ENCODE measurements around the gene ZNF821.

Gene ZNF821, protein sequence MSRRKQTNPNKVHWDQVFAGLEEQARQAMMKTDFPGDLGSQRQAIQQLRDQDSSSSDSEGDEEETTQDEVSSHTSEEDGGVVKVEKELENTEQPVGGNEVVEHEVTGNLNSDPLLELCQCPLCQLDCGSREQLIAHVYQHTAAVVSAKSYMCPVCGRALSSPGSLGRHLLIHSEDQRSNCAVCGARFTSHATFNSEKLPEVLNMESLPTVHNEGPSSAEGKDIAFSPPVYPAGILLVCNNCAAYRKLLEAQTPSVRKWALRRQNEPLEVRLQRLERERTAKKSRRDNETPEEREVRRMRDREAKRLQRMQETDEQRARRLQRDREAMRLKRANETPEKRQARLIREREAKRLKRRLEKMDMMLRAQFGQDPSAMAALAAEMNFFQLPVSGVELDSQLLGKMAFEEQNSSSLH

DNA sequence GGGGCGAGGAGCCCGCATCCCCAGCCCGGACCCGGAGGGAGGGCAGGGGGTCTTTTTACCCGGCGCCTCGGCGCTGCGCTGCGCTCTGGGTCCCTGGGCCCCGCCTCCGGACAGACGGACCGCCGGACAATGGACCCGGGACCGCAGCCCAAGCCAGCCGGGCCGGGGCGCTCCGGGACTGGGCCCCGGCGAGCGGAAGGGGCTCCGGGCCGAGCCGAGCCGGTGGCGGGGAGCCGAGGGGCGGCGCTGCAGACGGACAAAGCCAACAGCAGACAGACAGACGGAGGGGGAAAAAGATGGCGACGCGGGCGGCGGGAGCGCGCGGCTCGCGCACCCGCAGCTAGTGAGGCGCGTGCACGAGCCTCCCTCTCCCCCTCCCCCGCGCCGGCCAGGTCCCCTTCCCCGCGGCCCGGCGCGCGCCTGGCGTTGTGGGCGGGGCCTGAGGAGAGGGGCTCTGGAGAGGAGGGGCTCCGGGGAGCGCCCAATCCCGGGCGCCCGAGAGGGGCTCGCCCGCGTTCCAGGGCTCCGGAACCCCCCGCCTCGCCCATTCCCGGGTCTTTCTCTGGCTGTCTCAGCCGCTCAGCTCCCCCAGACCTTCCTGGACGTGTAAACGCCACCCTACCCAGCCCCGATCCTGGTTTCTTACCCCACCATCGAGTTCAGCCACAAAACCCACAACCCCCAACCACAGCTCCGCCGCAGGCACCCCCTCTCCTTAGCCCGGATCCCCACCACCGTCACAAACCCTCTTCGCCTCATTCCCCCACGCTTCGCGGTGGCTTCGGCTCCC, at the start of gene ZNF821:
TSS of gene ZNF821 (minus strand) at position 334 of the 790 bp plus-strand sequence. CDS start 4,236 bp downstream, outside the sequence.
- Histone ChIP-seq H3K27me3 (no peaks in the 10 kb centered on the region), H3K27ac (peak within 1 kb of the TSS; percentile 98), H3K9ac (peak within 1 kb of the TSS; percentile 97), H3K36me3 (peaks cover 8% of the 10 kb centered on the region), H3K4me1 (peaks cover 50% of the 10 kb centered on the region), H4K20me1 (peaks cover 39% of the 10 kb centered on the region), H3K4me3 (peak within 1 kb of the TSS; percentile 97), H3K9me3 (no peaks in the 10 kb centered on the region), H3K4me2 (peak within 1 kb of the TSS; percentile 96)
- no peak for TF ChIP-seq Cebpa-rat (IDR thresholded peaks at IDR 0.05)

DNA sequence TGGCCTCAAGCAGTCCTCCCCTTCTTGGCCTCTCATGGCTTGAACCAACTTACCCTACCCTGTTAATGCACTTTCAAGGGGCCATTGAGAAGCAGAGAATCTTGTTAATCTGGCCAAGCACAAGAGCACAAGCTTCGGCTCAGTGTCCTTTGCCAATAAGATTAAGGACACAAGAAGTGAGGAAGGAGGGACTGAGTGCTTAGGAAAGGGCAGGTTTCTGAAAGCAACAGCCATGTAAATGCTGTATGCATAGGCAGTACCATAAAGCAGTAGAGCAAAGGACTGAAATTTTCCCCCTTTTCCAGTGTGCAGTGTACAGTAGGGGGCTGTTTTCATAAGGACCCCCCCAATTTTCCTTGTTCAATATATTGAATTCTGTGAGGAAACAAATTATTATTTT, 49.0 kb upstream of the ZNF821 start:
- no peaks in the 10 kb centered on the region for H3K27me3 ChIP-seq
- H3K4me1 ChIP-seq = no peaks in the 10 kb centered on the region
- no peak overlapping the region for H3K27ac ChIP-seq
- TF ChIP-seq Cebpa-rat (IDR thresholded peaks at IDR 0.05) = no peak
- H3K4me2 ChIP-seq = no peak overlapping the region
- H3K4me3 ChIP-seq = no peak overlapping the region
- peaks cover 8% of the 10 kb centered on the region for H3K9me3 ChIP-seq
- H3K9ac ChIP-seq = no peak overlapping the region
- H4K20me1 ChIP-seq = peaks cover 76% of the 10 kb centered on the region
- H3K36me3 ChIP-seq = peaks cover 76% of the 10 kb centered on the region

DNA sequence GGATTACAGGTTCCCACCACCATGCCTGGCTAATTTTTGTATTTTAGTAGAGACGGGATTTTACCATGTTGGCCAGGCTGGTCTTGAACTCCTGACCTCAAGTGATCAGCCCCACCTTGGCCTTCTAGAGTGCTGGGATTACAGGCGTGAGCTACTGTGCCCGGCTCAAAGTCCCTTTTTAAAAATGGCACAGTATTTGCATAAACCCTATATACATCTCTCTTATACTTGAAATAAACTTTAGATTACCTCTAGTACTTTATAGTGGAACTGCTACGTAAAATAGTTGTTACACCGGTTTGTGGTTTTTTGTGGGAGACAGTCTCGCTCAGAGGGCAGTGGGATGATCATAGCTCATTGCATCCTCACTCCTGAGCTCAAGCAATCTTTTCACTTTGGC, 47.6 kb upstream of the ZNF821 start:
- Histone ChIP-seq H3K36me3 (peaks cover 86% of the 10 kb centered on the region), H4K20me1 (peaks cover 90% of the 10 kb centered on the region), H3K4me2 (no peak overlapping the region)

DNA sequence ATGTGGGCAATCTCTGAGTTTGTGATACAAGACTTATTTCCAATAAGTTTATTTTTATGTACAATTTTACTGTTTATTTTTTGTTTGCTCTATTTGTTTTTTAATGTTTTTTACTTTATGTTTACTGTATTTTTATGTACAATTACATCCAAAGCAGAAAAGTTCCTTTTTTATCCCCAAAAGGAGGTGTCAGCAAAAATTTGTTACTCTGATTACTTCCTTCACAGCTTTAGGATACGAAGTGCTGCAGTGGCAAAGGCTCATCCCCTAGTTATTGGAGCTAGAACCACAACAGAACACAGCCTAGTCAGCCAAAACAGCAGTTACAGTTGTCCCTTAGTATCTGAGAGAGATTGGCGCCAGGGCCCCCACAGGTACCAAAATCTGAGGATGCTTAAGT, 47.0 kb upstream of the ZNF821 start:
- Histone ChIP-seq H3K27me3 (no peaks in the 10 kb centered on the region), H4K20me1 (peaks cover 96% of the 10 kb centered on the region), H3K4me2 (no peak overlapping the region), H3K9me3 (no peaks in the 10 kb centered on the region), H3K4me3 (no peak overlapping the region), H3K27ac (no peak overlapping the region), H3K36me3 (peaks cover 92% of the 10 kb centered on the region), H3K4me1 (0 out of 2 replicates have a peak, but pooled peaks cover 9% of the 10 kb centered on the region), H3K9ac (no peak overlapping the region)
- no peak for TF ChIP-seq Cebpa-rat (IDR thresholded peaks at IDR 0.05)

More for the DNA sequence above, 47.6 kb upstream of the ZNF821 start:
- H3K4me3 ChIP-seq = no peak overlapping the region
- no peak overlapping the region for H3K27ac ChIP-seq
- no peak overlapping the region for H3K9ac ChIP-seq
- no peaks in the 10 kb centered on the region for H3K9me3 ChIP-seq
- 0 out of 2 replicates have a peak, but pooled peaks cover 6% of the 10 kb centered on the region for H3K4me1 ChIP-seq
- H3K27me3 ChIP-seq = no peaks in the 10 kb centered on the region
- no peak for TF ChIP-seq Cebpa-rat (IDR thresholded peaks at IDR 0.05)

DNA sequence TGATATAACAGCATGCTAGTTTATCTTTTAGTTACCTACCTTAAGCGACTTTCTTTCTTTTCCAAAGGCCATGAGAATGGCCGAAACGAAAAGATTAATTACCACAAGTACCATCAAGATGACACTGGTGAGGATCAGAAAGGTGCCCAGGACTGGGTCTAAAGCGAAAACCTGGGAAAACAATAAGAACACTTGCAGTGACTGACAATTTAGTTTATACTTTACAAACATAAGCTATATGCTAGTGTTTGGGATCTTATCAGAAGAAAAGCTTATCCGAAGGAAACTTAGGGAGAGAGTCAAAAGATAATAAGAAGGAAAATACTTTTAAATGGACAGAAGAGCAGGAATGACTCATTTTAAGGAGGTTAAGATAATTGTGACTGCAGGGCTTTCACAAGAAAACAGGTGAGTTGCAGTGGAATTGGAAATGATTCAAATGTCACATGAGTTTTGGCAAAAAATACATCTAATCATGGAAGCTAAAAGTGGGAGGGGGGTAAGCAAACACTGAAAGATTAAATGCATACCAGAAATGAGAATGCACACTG, 46.1 kb upstream of the ZNF821 start:
- no peak for TF ChIP-seq Cebpa-rat (IDR thresholded peaks at IDR 0.05)

DNA sequence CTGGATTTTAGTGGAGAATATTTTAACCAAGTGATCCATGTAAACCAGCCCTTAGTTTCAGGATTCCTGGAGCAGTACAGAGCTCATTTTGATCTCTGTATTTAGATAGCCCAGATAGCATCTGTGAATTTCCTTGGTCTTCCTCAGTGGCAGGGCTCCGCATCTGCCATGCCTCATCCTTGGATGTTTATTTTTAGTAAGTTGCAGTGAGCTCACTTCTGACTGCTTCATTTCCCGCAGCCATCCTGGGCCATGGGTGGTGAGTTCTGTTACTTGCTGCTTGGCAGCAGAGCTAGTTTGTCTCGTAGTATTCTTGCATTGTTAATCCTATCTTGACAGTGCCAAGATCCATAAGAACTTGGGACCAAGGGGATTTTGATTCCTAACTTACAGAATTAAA, 45.1 kb upstream of the ZNF821 start:
- Histone ChIP-seq H3K27me3 (no peaks in the 10 kb centered on the region), H3K4me3 (no peak overlapping the region), H3K27ac (no peak overlapping the region), H3K9ac (no peak overlapping the region), H4K20me1 (peaks cover 99% of the 10 kb centered on the region), H3K9me3 (no peaks in the 10 kb centered on the region), H3K4me1 (0 out of 2 replicates have a peak, but pooled peaks cover 9% of the 10 kb centered on the region), H3K4me2 (no peak overlapping the region), H3K36me3 (peaks cover 98% of the 10 kb centered on the region)
- TF ChIP-seq Cebpa-rat (IDR thresholded peaks at IDR 0.05) = no peak

More for the DNA sequence above, 46.1 kb upstream of the ZNF821 start:
- Histone ChIP-seq H3K9ac (no peak overlapping the region), H3K4me1 (0 out of 2 replicates have a peak, but pooled peaks cover 9% of the 10 kb centered on the region), H3K27ac (no peak overlapping the region), H3K9me3 (no peaks in the 10 kb centered on the region), H3K4me2 (no peak overlapping the region), H3K4me3 (no peak overlapping the region), H3K27me3 (no peaks in the 10 kb centered on the region), H4K20me1 (peaks cover 99% of the 10 kb centered on the region), H3K36me3 (peaks cover 97% of the 10 kb centered on the region)

DNA sequence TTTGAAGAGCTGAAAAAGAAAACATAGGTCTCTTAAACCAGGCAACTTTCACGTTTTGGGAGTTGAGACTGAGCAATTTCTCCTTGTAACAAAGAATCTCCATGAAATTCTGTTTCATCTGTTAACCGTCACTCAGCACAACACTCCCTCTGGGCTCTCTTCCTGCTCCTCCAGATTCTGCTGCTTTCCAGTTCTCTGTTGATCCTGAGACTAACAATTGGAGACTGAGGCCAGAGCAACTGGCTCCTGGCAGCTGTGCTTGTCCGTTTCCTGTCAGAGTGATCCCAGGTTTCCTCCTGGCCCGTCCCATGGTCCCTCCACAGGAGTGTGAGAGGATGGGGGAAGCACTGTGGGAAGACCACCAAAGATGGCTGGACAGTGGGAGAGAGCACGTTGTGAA, 43.8 kb upstream of the ZNF821 start:
- H3K9ac ChIP-seq = no peak overlapping the region

DNA sequence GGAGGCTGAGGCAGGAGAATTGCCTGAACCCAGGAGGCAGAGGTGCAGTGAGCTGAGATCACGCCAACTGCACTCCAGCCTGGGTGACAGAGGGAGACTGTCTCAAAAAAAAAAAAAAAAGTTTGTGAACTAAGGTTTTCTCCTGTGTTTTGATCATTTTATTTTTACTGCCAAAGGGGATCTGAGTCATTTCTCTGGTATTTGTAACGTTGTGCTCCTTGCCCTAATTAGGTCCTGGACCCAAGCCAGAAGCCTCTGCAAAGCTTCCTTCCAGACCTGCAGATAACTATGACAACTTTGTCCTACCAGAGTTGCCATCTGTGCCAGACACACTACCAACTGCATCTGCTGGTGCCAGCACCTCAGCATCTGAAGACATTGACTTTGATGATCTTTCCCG, 43.4 kb upstream of the ZNF821 start:
- no peak for TF ChIP-seq Cebpa-rat (IDR thresholded peaks at IDR 0.05)
- Histone ChIP-seq H4K20me1 (peaks cover 99% of the 10 kb centered on the region), H3K4me1 (0 out of 2 replicates have a peak, but pooled peaks cover 9% of the 10 kb centered on the region), H3K27me3 (no peaks in the 10 kb centered on the region), H3K36me3 (peaks cover 98% of the 10 kb centered on the region), H3K4me2 (no peak overlapping the region), H3K27ac (no peak overlapping the region), H3K9ac (no peak overlapping the region), H3K9me3 (no peaks in the 10 kb centered on the region), H3K4me3 (no peak overlapping the region)

More for the DNA sequence above, 43.8 kb upstream of the ZNF821 start:
- no peaks in the 10 kb centered on the region for H3K27me3 ChIP-seq
- H3K27ac ChIP-seq = no peak overlapping the region
- H4K20me1 ChIP-seq = peaks cover 99% of the 10 kb centered on the region
- peaks cover 98% of the 10 kb centered on the region for H3K36me3 ChIP-seq
- no peak overlapping the region for H3K4me2 ChIP-seq
- no peak for TF ChIP-seq Cebpa-rat (IDR thresholded peaks at IDR 0.05)
- H3K9me3 ChIP-seq = no peaks in the 10 kb centered on the region
- H3K4me1 ChIP-seq = 0 out of 2 replicates have a peak, but pooled peaks cover 9% of the 10 kb centered on the region
- H3K4me3 ChIP-seq = no peak overlapping the region

DNA sequence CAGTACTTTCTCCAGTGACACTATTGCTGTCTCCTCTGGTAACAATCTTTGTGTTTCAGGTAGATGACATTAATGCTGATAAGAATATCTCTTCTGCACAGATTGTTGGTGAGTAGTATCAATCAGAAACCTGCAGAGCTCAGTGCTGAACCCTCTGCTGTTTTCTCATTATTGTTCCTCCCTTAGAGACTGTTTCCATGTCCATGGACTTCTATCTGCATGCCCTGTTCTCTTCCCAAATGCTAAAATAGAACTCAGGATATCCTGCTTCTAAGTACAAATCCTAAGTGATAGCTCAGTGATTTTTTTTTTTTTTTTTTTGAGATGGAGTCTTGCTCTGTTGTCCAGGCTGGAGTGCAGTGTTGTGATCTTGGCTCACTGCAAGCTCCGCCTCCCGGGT, 40.7 kb upstream of the ZNF821 start:
- H3K4me3 ChIP-seq = no peak overlapping the region
- no peak overlapping the region for H3K4me2 ChIP-seq
- no peak overlapping the region for H3K9ac ChIP-seq
- peaks cover 99% of the 10 kb centered on the region for H4K20me1 ChIP-seq
- H3K36me3 ChIP-seq = peaks cover 100% of the 10 kb centered on the region
- H3K27me3 ChIP-seq = no peaks in the 10 kb centered on the region
- no peak overlapping the region for H3K27ac ChIP-seq
- H3K9me3 ChIP-seq = peaks cover 2% of the 10 kb centered on the region
- 0 out of 2 replicates have a peak, but pooled peaks cover 9% of the 10 kb centered on the region for H3K4me1 ChIP-seq
- TF ChIP-seq Cebpa-rat (IDR thresholded peaks at IDR 0.05) = no peak

All from BLaER1 (cell line).